ENCODE measurements around the gene CTNNBIP1. TPM values are rescaled to one million over a fixed set of nuclear protein-coding genes. Genes with fewer than 3 reads are reported as not detected.

The CTNNBIP1 gene
- polyA plus RNA-seq, 1 donor from 2014 or later, result 69.3 TPM

GRCh38 chr1:9855186-9855585 is 54.9 kb downstream of the CTNNBIP1 start:
- Histone ChIP-seq H4K20me1 (ENCODE audit: insufficient read depth) (no peaks in the 10 kb centered on the region), H3K27me3 (ENCODE audit: insufficient read depth, low read depth, low read length) (no peaks in the 10 kb centered on the region), H3F3A (ENCODE audit: insufficient read depth, low read length, poor library complexity, severe bottlenecking) (no peaks in the 10 kb centered on the region), H2AFZ (ENCODE audit: low read depth, low read length) (no peak overlapping the region), H3K79me2 (replicated peaks; ENCODE audit: insufficient read depth, low read length) (no peaks in the 10 kb centered on the region), H3K27ac (ENCODE audit: low read length) (no peak overlapping the region), H3K36me3 (ENCODE audit: insufficient read depth, low read length) (no peaks in the 10 kb centered on the region), H3K4me3 (ENCODE audit: low read length) (no peak overlapping the region), H3K9me3 (ENCODE audit: low read length) (no peaks in the 10 kb centered on the region), H3K9me2 (ENCODE audit: insufficient read depth, low read length) (no peaks in the 10 kb centered on the region), H3K9ac (ENCODE audit: low read length) (no peak overlapping the region), H3K4me2 (ENCODE audit: low read length) (no peak overlapping the region)
- TF ChIP-seq SMC3 (conservative IDR thresholded peaks at IDR 0.05; ENCODE audit: poor library complexity) (no peak), REST (IDR thresholded peaks at IDR 0.05; ENCODE audit: borderline replicate concordance) (no peak), POLR2AphosphoS5 (IDR thresholded peaks at IDR 0.05) (no peak), RAD21 (conservative IDR thresholded peaks at IDR 0.05) (no peak), CTCF (IDR thresholded peaks at IDR 0.05; ENCODE audit: poor library complexity, severe bottlenecking) (no peak), EP300 (conservative IDR thresholded peaks at IDR 0.05; ENCODE audit: poor library complexity, severe bottlenecking) (no peak), EZH2 (IDR thresholded peaks at IDR 0.05; ENCODE audit: borderline replicate concordance, insufficient read depth, low read length, poor library complexity, severe bottlenecking) (no peak), TAF1 (IDR thresholded peaks at IDR 0.05; ENCODE audit: low read depth) (no peak), MXI1 (conservative IDR thresholded peaks at IDR 0.05; ENCODE audit: poor library complexity, severe bottlenecking) (no peak)

- Histone ChIP-seq H3K9me3 (ENCODE audit: low read length) (no peaks in the 10 kb centered on the region), H4K20me1 (ENCODE audit: insufficient read depth) (no peaks in the 10 kb centered on the region), H3K9me2 (ENCODE audit: insufficient read depth, low read length) (no peaks in the 10 kb centered on the region), H3F3A (ENCODE audit: insufficient read depth, low read length, poor library complexity, severe bottlenecking) (no peaks in the 10 kb centered on the region), H3K27me3 (ENCODE audit: insufficient read depth, low read depth, low read length) (no peaks in the 10 kb centered on the region), H2AFZ (ENCODE audit: low read depth, low read length) (no peak overlapping the region), H3K36me3 (ENCODE audit: insufficient read depth, low read length) (no peaks in the 10 kb centered on the region), H3K4me3 (ENCODE audit: low read length) (no peak overlapping the region), H3K4me2 (ENCODE audit: low read length) (no peak overlapping the region), H3K27ac (ENCODE audit: low read length) (no peak overlapping the region), H3K79me2 (replicated peaks; ENCODE audit: insufficient read depth, low read length) (no peaks in the 10 kb centered on the region), H3K9ac (ENCODE audit: low read length) (no peak overlapping the region)
- TF ChIP-seq CTCF (IDR thresholded peaks at IDR 0.05; ENCODE audit: poor library complexity, severe bottlenecking) (no peak), EP300 (conservative IDR thresholded peaks at IDR 0.05; ENCODE audit: poor library complexity, severe bottlenecking) (no peak), REST (IDR thresholded peaks at IDR 0.05; ENCODE audit: borderline replicate concordance) (no peak), MXI1 (conservative IDR thresholded peaks at IDR 0.05; ENCODE audit: poor library complexity, severe bottlenecking) (no peak), SMC3 (conservative IDR thresholded peaks at IDR 0.05; ENCODE audit: poor library complexity) (no peak), TAF1 (IDR thresholded peaks at IDR 0.05; ENCODE audit: low read depth) (no peak), POLR2AphosphoS5 (IDR thresholded peaks at IDR 0.05) (no peak), EZH2 (IDR thresholded peaks at IDR 0.05; ENCODE audit: borderline replicate concordance, insufficient read depth, low read length, poor library complexity, severe bottlenecking) (no peak), RAD21 (conservative IDR thresholded peaks at IDR 0.05) (no peak)
Observed at GRCh38 chr1:9853249-9853595, 56.8 kb downstream of the CTNNBIP1 start.
